Measurements from ENCODE around the gene ARMH1.
"Not testable (repeated sequence)": the region's sequence is repeated elsewhere in the genome, so short reads cannot be mapped to it uniquely, and the experiment has no call there.

Gene ARMH1

GRCh38 chr1:44661781-44662682, 12.5 kb upstream of the ARMH1 start:
- ChIA-PET CTCF (interaction anchor here (0.6 to 1.0 kb wide), 2 partner anchors 9 to 30 kb away, joined by 3 to 4 read pairs; no protein-coding TSS in a partner anchor), POLR2A (ENCODE audit: low non-redundant PET) (no interaction called here)

DNA sequence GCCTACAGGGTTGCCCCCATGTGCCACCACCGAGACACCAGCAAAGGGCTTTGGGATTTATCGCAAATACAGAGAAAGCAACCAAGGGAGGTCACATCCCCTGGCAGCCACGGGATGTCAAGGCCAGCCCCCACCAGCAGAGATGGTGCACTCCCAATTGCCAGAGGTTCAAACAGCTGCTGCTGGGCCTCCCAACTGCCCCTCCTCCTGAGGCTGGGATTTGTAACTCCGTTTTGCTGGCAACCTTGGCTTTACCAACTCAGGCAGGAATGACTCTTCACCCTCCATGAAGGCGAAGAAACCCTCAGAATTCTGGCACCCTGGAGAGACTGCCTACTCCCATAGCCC, 11.9 kb upstream of the ARMH1 start:
- no peak for TF ChIP-seq CTCF (conservative IDR thresholded peaks at IDR 0.05; ENCODE audit: low read depth)
- DNase-seq (ENCODE audit: low spot score), result no peak
- POLR2A ChIA-PET (ENCODE audit: low non-redundant PET), result no interaction called here
- no peak overlapping the region for H3K27ac ChIP-seq
- CTCF ChIA-PET, result interaction anchor here (0.6 kb wide), 1 partner anchor 29 kb away, joined by 4 read pairs; no protein-coding TSS in a partner anchor

More at GRCh38 chr1:44661781-44662682, 12.5 kb upstream of the ARMH1 start:
- TF ChIP-seq CTCF (conservative IDR thresholded peaks at IDR 0.05; ENCODE audit: low read depth), result no peak
- no peak overlapping the region for H3K27ac ChIP-seq
- DNase-seq (ENCODE audit: low spot score), result no peak

GRCh38 chr1:44663417-44663816, 11.1 kb upstream of the ARMH1 start:
- ChIA-PET POLR2A (ENCODE audit: low non-redundant PET) (no interaction called here), CTCF (no interaction called here)
- no peak for DNase-seq (ENCODE audit: low spot score)
- H3K27ac ChIP-seq, result no peak overlapping the region
- TF ChIP-seq CTCF (conservative IDR thresholded peaks at IDR 0.05; ENCODE audit: low read depth), result no peak

DNA sequence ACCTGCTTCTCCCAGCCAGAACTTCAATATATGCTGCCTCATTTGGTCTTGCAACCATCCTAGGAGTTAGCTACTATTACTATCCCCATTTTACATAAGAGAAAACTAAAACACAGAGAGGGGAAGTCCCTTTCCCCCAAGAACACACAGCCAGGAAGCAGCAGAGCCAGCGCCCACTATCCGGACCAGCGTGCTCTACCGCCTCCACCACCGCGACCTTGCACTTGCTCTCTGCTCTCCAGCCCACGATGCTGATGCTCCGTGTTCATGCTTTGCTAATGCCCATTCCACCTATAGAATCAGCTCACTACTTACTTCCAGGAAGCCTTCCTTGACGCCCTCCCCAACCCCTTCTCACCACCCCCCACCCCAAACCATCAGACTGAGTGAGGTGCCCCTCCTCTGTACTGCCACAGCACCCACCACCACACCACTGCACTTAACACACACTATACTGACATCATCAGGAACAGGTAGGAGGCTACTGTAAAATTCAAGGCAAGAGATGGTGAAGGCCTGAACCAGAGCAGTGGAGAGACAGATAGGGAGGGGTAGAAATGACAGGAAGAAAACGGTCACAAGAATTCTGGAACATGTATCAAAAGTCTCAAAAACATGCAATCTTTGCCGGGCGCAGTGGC, 9.7 kb upstream of the ARMH1 start:
- H3K27ac ChIP-seq, result no peak overlapping the region
- ChIA-PET POLR2A (ENCODE audit: low non-redundant PET) (interaction anchor here (0.7 kb wide), 1 partner anchor 9 kb away, joined by 3 read pairs; no protein-coding TSS in a partner anchor), CTCF (interaction anchor here (0.5 to 0.7 kb wide), 2 partner anchors 14 to 1483 kb away, joined by 3 to 7 read pairs; no protein-coding TSS in a partner anchor)
- no peak for DNase-seq (ENCODE audit: low spot score)
- TF ChIP-seq CTCF (conservative IDR thresholded peaks at IDR 0.05; ENCODE audit: low read depth), result no peak

DNA sequence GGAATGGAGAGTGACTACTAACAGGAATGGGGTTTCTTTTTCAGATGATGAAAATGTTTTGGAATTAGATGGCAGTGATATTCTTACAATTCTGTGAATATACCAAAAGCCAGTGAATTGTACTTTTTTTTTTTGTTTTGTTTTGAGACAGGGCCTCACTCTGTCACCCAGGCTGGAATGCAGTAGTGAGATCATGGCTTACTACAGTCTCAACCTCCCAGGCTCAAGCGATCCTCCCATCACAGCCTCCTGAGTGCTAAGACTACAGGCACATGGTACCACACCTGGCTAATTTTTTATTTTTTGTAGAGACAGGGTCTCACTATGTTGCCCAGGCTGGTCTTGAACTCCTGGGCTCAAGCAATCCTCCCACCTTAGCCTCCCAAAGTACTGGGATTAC, 7.8 kb upstream of the ARMH1 start:
- CTCF ChIA-PET; DNase-seq (ENCODE audit: low spot score); POLR2A ChIA-PET (ENCODE audit: low non-redundant PET); H3K27ac ChIP-seq: not testable (repeated sequence)

DNA sequence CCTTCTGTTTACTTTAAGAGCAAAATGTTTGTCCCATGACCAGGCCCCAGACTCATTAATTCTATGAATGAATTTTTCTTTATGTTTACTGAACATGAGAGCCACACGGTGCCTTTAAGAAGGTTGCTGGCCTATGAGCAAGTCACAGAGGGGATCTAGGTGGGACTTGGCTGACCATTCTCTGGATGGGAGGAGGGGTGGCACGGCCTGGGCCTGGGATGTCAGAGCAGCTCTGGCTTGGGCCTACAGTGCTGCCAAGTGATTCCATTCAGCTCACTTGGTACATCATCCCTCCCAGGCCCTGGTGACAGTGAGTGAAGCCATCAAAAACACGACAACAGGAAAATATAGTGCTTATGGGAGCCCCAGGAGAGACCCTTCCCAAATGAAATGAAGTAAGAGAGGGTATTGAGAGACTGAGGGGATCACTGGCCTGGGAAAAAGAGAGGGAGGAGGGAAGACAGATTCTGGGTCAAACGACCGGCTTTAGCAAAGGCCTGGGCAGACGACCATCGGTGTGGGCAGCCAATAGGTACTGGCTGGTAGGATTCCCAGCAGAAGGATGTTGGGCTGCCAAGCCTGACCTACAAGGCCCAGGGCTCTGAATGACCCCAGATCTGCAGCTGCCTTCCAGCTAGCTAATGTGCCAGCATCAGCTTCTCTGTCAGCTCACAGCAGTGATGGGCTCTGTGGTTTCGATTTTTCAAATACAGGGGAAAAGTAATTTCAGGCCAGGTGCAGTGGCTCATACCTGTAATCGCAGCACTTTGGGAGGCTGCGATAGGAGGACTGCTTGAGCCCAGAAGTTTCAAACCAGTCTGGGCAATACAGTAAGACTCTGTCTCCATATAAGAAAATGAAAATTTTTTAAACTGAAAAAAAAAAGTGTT, 3.5 kb upstream of the ARMH1 start:
- TF ChIP-seq CTCF (conservative IDR thresholded peaks at IDR 0.05; ENCODE audit: low read depth), result no peak
- ChIA-PET POLR2A (ENCODE audit: low non-redundant PET) (interaction anchor here (0.5 kb wide), 1 partner anchor 74 kb away, joined by 6 read pairs; no protein-coding TSS in a partner anchor), CTCF (interaction anchor here (0.6 to 0.8 kb wide), 2 partner anchors 11 to 623 kb away, joined by 3 to 5 read pairs; no protein-coding TSS in a partner anchor)
- no peak for DNase-seq (ENCODE audit: low spot score)
- no peak overlapping the region for H3K27ac ChIP-seq

Data from RWPE1 (cell line).